MG63 (cell line): ENCODE measurements around the gene AGT. TPM values are rescaled to one million over a fixed set of nuclear protein-coding genes. Genes with fewer than 3 reads are reported as not detected.
"Not testable (repeated sequence)": the region's sequence is repeated elsewhere in the genome, so short reads cannot be mapped to it uniquely, and the experiment has no call there.

Experiments used
- DNase-seq: peaks from one replicate; pipeline ENCODE4 v3.0.0-alpha.2; 2020
- H3K27me3 ChIP-seq: fragments of 250-450 bp; sonication (Bioruptor Pico); 2 replicates; pipeline ENCODE4 v1.5.1; 2020; ENCODE audit warnings: mild to moderate bottlenecking, moderate library complexity
- H3K36me3 ChIP-seq: fragments of 250-450 bp; sonication (Bioruptor Pico); 2 replicates; pipeline ENCODE4 v1.5.1; 2020; ENCODE audit warnings: mild to moderate bottlenecking, moderate library complexity
- H3K4me3 ChIP-seq: fragments of 250-450 bp; sonication (Bioruptor Pico); 2 replicates; pipeline ENCODE4 v1.5.1; 2020; ENCODE audit warnings: mild to moderate bottlenecking, moderate library complexity
- H3K9me3 ChIP-seq: fragments of 250-450 bp; sonication (Bioruptor Pico); 2 replicates; pipeline ENCODE4 v1.5.1; 2020; ENCODE audit warnings: mild to moderate bottlenecking, moderate library complexity
- total RNA-seq: library from RNA; depleted of rRNA; stranded (reverse); fragments of >200 nt; shearing (Covaris generic); gene quantifications from 2 replicates; pipeline ENCODE4 v1.2.3, GENCODE V29; 2014; ENCODE audit warnings: low replicate concordance

AGT gene
- total RNA-seq, 1 experiment from 2014 or later: not detected

DNA sequence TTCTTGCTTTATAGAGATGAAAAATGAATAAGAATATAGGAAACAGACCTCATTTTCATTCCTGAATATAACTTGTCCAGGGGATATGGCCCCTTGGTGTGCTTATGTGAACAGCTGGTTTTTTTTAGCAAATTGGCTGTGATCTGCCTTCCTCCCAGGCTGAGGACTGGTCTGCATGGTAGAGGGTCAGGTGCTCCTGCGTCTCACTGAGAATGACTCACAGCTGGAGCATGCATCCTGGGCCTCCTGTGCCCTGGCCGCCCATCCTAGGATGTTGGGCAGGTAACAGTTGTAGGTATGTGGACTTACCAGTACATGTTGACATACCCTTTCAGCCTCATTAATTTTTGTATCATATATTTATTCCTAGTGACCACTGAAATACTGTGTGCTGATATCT lies 29.8 kb downstream of the AGT start:
- Histone ChIP-seq H3K36me3 (peaks cover 58% of the 10 kb centered on the region), H3K27me3 (no peaks in the 10 kb centered on the region), H3K4me3 (no peak overlapping the region), H3K9me3 (no peaks in the 10 kb centered on the region)
- no peak for DNase-seq

- H3K9me3 ChIP-seq: no peaks in the 10 kb centered on the region
- DNase-seq: no peak
- peaks cover 62% of the 10 kb centered on the region for H3K36me3 ChIP-seq
Observed at GRCh38 chr1:230682882-230683610, 30.9 kb downstream of the AGT start.

GRCh38 chr1:230682274-230682673 lies 31.6 kb downstream of the AGT start:
- Histone ChIP-seq H3K4me3 (no peak overlapping the region), H3K9me3 (no peaks in the 10 kb centered on the region), H3K36me3 (peaks cover 59% of the 10 kb centered on the region), H3K27me3 (no peaks in the 10 kb centered on the region)
- DNase-seq: no peak

More at GRCh38 chr1:230682882-230683610, 30.9 kb downstream of the AGT start:
- H3K27me3 ChIP-seq: no peaks in the 10 kb centered on the region
- H3K4me3 ChIP-seq: no peak overlapping the region

- Histone ChIP-seq H3K36me3 (peaks cover 59% of the 10 kb centered on the region), H3K27me3 (no peaks in the 10 kb centered on the region), H3K4me3 (no peak overlapping the region), H3K9me3 (no peaks in the 10 kb centered on the region)
- DNase-seq: peak; percentile 75
Observed at GRCh38 chr1:230681599-230681998, 32.3 kb downstream of the AGT start.

- Histone ChIP-seq H3K27me3 (no peaks in the 10 kb centered on the region), H3K4me3 (no peak overlapping the region), H3K36me3 (peaks cover 56% of the 10 kb centered on the region), H3K9me3 (no peaks in the 10 kb centered on the region)
- DNase-seq: no peak
Observed at GRCh38 chr1:230680300-230681025, 33.5 kb downstream of the AGT start.

- peaks cover 53% of the 10 kb centered on the region for H3K36me3 ChIP-seq
- H3K9me3 ChIP-seq: no peaks in the 10 kb centered on the region
- H3K27me3 ChIP-seq: no peaks in the 10 kb centered on the region
- DNase-seq: no peak
- H3K4me3 ChIP-seq: no peak overlapping the region
Observed at GRCh38 chr1:230679825-230680224, 34.1 kb downstream of the AGT start.

DNA sequence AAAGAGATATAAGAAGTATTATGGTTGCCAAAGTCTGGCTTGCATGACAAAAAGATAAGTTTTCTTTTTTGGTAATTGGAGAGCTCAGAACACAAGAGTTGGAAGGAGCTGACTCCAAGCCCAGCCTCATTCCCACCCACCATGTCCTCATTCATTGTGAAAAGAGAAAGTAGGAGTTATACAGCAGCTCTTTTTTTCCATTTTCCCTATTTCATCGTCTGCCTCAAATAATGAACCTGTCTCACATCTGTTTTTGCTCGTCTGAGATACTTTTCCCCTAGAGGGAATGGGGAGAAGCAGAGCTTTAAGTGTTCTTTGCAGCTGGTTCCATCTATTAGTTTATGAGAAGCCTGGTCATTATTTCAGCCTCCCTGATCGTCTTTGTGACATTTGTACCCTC lies 34.7 kb downstream of the AGT start:
- no peak overlapping the region for H3K4me3 ChIP-seq
- H3K9me3 ChIP-seq: no peaks in the 10 kb centered on the region
- no peaks in the 10 kb centered on the region for H3K27me3 ChIP-seq
- peaks cover 51% of the 10 kb centered on the region for H3K36me3 ChIP-seq
- DNase-seq: no peak

GRCh38 chr1:230677200-230677599 lies 36.7 kb downstream of the AGT start:
- H3K9me3 ChIP-seq: no peaks in the 10 kb centered on the region
- DNase-seq: no peak
- no peak overlapping the region for H3K4me3 ChIP-seq
- no peaks in the 10 kb centered on the region for H3K27me3 ChIP-seq
- H3K36me3 ChIP-seq: peaks cover 37% of the 10 kb centered on the region

- no peak for DNase-seq
- Histone ChIP-seq H3K4me3 (no peak overlapping the region), H3K9me3 (no peaks in the 10 kb centered on the region), H3K36me3 (peaks cover 41% of the 10 kb centered on the region), H3K27me3 (no peaks in the 10 kb centered on the region)
Observed at GRCh38 chr1:230674581-230674980, 39.3 kb downstream of the AGT start.

DNA sequence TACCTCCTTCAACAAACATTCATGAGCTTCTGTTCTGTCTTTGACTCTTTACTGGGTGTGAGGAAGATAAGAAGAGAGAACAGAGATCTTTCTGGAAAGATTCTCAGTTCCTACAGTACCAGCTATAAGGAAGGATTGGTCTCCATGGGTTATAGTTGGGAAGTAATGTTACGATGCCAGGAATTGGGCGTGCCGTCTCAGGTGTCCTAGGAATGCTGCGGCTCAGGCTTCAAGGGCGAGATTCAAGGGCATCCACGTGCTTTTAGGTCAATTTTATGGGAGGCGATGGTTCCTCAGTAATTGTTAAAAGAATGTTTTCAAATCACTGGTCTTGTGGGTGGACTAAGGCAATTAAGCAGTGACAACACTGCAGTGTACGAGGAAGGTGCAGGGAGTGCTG lies 44.4 kb downstream of the AGT start:
- DNase-seq: no peak
- Histone ChIP-seq H3K4me3 (no peak overlapping the region), H3K9me3 (no peaks in the 10 kb centered on the region), H3K36me3 (peaks cover 19% of the 10 kb centered on the region), H3K27me3 (no peaks in the 10 kb centered on the region)

DNA sequence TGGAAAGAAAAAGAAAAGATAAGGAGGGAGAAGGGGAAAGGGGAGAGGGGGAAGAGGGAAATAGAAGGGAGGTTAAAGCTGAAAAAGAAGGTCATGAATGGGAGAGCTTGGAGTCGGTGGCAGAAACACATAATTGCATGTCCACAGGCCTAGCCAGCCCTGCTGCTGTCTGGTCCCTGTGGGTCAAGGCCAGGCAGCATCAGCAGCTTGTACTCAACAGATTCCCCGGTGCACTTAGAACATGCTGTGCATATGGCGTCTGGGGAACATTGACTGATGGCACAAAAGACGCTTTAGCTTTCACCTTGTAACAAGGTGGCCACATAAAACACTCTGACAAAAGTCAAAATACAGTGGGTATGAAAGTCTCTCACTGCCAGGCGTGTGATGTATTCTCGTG lies 45.7 kb downstream of the AGT start:
- H3K9me3 ChIP-seq: no peaks in the 10 kb centered on the region
- no peaks in the 10 kb centered on the region for H3K27me3 ChIP-seq
- no peak overlapping the region for H3K4me3 ChIP-seq
- no peak for DNase-seq
- peaks cover 19% of the 10 kb centered on the region for H3K36me3 ChIP-seq

GRCh38 chr1:230661976-230662375 lies 51.9 kb downstream of the AGT start:
- H3K9me3 ChIP-seq: no peaks in the 10 kb centered on the region
- H3K36me3 ChIP-seq: peaks cover 22% of the 10 kb centered on the region
- H3K27me3 ChIP-seq: no peaks in the 10 kb centered on the region
- H3K4me3 ChIP-seq: no peak overlapping the region
- DNase-seq: no peak

- Histone ChIP-seq H3K9me3 (peaks cover 6% of the 10 kb centered on the region; the same call in 1 of the 2 replicates), H3K27me3 (no peaks in the 10 kb centered on the region), H3K36me3 (peaks cover 14% of the 10 kb centered on the region), H3K4me3 (no peak overlapping the region)
- DNase-seq: no peak
Observed at GRCh38 chr1:230658691-230659090, 55.2 kb downstream of the AGT start.

DNA sequence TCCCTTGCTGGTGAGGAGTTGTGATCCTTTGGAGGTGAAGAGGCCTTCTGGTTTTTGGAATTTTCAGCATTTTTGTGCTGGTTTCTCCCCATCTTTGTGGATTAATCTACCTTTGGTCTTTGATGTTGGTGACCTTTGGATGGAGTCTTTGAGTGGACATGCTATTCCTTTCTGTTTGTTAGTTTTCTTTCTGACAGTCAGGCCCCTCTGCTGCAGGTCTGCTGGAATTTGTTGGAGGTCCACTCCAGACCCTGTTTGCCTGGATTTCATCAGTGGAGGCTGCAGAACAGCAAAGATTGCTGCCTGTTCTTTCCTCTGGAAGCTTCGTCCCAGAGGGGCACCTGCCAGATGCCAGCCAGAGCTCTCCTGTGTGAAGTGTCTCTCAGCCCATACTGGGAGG lies 55.8 kb downstream of the AGT start:
- H3K36me3 ChIP-seq: peaks cover 14% of the 10 kb centered on the region
- H3K27me3 ChIP-seq, H3K4me3 ChIP-seq, DNase-seq, H3K9me3 ChIP-seq: not testable (repeated sequence)

DNA sequence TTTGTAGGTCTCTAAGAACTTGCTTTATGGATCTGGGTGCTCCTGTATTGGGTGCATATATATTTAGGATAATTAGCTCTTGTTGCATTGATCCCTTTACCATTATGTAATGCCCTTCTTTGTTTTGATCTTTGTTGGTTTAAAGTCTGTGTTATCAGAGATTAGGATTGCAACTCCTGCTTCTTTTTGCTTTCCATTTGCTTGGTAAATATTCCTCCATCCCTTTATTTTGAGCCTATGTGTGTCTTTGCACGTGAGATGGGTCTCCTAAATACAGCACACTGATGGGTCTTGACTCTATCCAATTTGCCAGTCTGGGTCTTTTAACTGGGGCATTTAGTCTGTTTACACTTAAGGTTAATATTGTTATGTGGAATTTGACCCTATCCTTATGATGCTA lies 57.2 kb downstream of the AGT start:
- H3K27me3 ChIP-seq, DNase-seq, H3K4me3 ChIP-seq: not testable (repeated sequence)
- peaks cover 14% of the 10 kb centered on the region for H3K36me3 ChIP-seq
- H3K9me3 ChIP-seq: peaks cover 12% of the 10 kb centered on the region
